HepG2 (cell line): ENCODE results near the gene SUB1. TPM values are rescaled to one million over a fixed set of nuclear protein-coding genes. Genes with fewer than 3 reads are reported as not detected.

Source experiments
- CEBPB ChIP-seq: IDR thresholded peaks from 2 replicates; pipeline ENCODE4 v1.6.1; 2011; ENCODE audit warnings: low read depth, low read length, improper control_type of control experiment, borderline replicate concordance
- DR1 ChIP-seq: sonication (generic); formaldehyde crosslinking; IDR thresholded peaks from 2 replicates; pipeline ENCODE4 v1.8.0; 2021; ENCODE audit warnings: mild to moderate bottlenecking, missing genetic modification reagents, inconsistent platforms
- EP300 ChIP-seq, 3 experiments: sonication (generic) in 1 of 3; formaldehyde crosslinking in 1 of 3; IDR thresholded peaks; 2 replicates each; pipeline versions ENCODE4 v1.5.1 to v1.6.1; 2011 to 2020; ENCODE audit warnings: low read depth in 2 of 3, low read length in 2 of 3, borderline replicate concordance in 1 of 3, improper control_type of control experiment in 1 of 3, mild to moderate bottlenecking in 1 of 3, missing genetic modification reagents in 1 of 3, moderate library complexity in 1 of 3
- HNF1A ChIP-seq, 2 experiments: sonication (generic) in 1 of 2; formaldehyde crosslinking in 1 of 2; IDR thresholded peaks; 2 replicates each; pipeline versions ENCODE4 v1.4.0 to v1.6.1; 2016 to 2020; ENCODE audit warnings: borderline replicate concordance in 1 of 2, low read depth in 1 of 2, mild to moderate bottlenecking in 1 of 2, missing genetic modification reagents in 1 of 2
- KDM6A ChIP-seq: IDR thresholded peaks from 2 replicates; pipeline ENCODE4 v1.6.1; 2016; ENCODE audit warnings: low read depth
- TOE1 ChIP-seq: sonication (generic); formaldehyde crosslinking; IDR thresholded peaks from 2 replicates; pipeline ENCODE4 v1.4.0; 2020; ENCODE audit warnings: mild to moderate bottlenecking, missing genetic modification reagents
- polyA plus RNA-seq, 8 experiments: library from polyadenylated mRNA; depleted of rRNA in 3 of 8; stranded (reverse) in 7 of 8; unstranded in 1 of 8; fragments of >200 nt; fragmentation: Illumina TruSeq in 4 of 8; extraction: Trizol in 4 of 8; gene quantifications; 2 replicates each; pipeline versions ENCODE4 v1.2.1 to v1.2.3, GENCODE V29; 2011 to 2016; ENCODE audit warnings: low read depth in 4 of 8, missing spikeins in 1 of 8, mixed read lengths in 1 of 8; ENCODE audit not compliant: insufficient read depth in 1 of 8
- total RNA-seq, 5 experiments: library from RNA; depleted of rRNA; stranded (reverse); fragments of >200 nt; fragmentation: Illumina TruSeq; extraction: Trizol; gene quantifications; 2 replicates each; pipeline ENCODE4 v1.2.3, GENCODE V29; 2016; ENCODE audit warnings: low read depth in 1 of 5
- TF ChIP-seq, protein P1 (sequence below): sonication (generic); formaldehyde crosslinking; IDR thresholded peaks from 2 replicates; pipeline ENCODE4 v1.5.0; 2020; ENCODE audit warnings: mild to moderate bottlenecking, missing genetic modification reagents

The SUB1 gene
- total and polyA plus RNA-seq, 2 of the 13 experiments (the other 11 are each of a cell fraction or from before 2014, with no cell fraction given): 182 to 693 TPM

DNA sequence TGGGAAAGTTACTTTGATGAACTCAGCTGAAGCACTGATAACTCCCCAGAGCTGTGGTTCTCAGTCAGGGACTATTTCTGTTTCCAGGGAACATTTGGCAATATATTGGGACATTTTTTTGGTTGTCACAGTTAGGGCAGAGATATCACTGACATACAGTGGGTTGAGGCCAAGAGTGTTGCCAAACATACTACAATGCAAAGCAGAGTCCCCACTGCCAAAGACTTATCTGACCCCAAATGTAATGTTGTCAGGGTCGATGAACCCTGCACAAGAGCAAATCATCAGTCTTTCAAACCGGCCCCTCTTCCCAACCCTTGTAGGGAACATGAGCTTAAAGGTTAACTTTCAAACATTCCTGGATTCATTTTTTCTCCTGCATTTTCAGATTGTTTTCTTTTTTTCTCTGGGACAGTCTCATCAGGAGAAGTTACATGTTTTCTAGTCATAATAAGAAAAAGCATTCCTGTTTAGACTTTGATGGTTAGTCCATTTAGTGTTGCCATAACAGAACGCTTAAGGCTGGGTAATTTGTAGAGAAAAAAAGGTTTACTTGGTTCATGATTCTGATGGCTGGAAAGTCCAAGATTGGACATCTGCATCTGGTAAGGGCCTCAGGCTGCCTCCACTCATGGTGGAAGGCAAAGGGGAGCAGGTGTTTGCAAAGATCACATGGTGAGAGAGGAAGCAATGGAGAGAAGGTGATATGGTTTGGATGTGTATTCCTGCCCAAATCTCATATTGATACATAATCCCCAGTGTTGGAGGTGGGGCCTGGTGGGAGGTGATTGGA, 18.8 kb upstream of the SUB1 start (continued):
- TF ChIP-seq HNF1A (IDR thresholded peaks at IDR 0.05; ENCODE audit: low read depth) (0 out of 2 replicates have a peak, but pooled peaks have one; percentile 21), HNF1A (CRISPR knock-in tag; IDR thresholded peaks at IDR 0.05; ENCODE audit: borderline replicate concordance) (no peak), KDM6A (no peak), TOE1 (no peak), EP300 (IDR thresholded peaks at IDR 0.05; ENCODE audit: low read depth in 2 of 2, low read length in 2 of 2) (peak in 1 of 2 experiments; percentile 63; a peak in 1 of 4 replicates), EP300 (CRISPR knock-in tag; IDR thresholded peaks at IDR 0.05; ENCODE audit: borderline replicate concordance) (no peak), DR1 (CRISPR knock-in tag) (no peak), CEBPB (peak; percentile 5; the same call in 1 of the 2 replicates)
- TF ChIP-seq, protein P1, sequence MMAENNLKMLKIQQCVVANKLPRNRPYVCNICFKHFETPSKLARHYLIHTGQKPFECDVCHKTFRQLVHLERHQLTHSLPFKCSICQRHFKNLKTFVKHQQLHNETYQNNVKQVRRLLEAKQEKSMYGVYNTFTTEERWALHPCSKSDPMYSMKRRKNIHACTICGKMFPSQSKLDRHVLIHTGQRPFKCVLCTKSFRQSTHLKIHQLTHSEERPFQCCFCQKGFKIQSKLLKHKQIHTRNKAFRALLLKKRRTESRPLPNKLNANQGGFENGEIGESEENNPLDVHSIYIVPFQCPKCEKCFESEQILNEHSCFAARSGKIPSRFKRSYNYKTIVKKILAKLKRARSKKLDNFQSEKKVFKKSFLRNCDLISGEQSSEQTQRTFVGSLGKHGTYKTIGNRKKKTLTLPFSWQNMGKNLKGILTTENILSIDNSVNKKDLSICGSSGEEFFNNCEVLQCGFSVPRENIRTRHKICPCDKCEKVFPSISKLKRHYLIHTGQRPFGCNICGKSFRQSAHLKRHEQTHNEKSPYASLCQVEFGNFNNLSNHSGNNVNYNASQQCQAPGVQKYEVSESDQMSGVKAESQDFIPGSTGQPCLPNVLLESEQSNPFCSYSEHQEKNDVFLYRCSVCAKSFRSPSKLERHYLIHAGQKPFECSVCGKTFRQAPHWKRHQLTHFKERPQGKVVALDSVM (CRISPR knock-in tag): no peak
- TF ChIP-seq, all 625 proteins: peak for 25
